ENCODE measurements around the gene PLCB4.

DNA sequence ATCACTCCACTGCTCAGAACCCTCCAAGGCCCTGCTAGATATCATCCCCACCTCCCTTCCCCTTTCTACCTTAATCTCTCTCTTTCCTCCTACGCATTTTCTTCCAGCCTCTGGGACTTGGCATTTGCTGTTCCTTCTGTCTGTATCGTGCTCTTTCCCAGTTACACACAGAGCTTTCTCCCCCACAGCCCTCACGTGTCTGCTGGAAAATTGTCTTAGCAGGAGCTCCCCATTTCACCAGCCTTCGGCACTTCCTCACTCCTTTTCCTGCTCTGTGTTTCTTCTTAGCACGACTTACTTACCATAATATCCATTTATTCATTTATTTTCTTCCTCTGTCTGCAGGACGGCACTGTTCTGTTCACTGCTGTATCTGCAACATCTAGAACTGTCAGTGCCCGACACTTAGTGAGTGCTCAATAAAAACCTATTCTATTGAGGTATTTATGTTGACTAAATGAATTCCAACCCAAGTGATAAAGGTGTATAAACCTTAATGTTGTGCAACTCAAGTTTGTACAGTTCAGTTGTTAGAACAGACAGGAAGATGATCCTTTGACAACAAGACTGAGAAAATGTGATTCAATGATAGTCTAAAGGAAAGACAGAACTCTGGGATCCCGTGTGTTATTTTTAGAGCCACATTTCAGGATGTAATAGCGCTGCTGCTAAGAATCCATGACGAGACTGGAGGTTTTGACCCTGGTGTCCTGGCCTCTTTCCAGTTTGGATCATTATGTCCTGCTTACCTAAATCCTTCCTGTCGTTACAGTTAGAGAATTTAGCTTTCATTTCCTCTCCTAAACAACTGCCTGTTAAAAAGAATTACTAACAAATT is 275.4 kb downstream of the PLCB4 start:
- TF ChIP-seq, protein P1, sequence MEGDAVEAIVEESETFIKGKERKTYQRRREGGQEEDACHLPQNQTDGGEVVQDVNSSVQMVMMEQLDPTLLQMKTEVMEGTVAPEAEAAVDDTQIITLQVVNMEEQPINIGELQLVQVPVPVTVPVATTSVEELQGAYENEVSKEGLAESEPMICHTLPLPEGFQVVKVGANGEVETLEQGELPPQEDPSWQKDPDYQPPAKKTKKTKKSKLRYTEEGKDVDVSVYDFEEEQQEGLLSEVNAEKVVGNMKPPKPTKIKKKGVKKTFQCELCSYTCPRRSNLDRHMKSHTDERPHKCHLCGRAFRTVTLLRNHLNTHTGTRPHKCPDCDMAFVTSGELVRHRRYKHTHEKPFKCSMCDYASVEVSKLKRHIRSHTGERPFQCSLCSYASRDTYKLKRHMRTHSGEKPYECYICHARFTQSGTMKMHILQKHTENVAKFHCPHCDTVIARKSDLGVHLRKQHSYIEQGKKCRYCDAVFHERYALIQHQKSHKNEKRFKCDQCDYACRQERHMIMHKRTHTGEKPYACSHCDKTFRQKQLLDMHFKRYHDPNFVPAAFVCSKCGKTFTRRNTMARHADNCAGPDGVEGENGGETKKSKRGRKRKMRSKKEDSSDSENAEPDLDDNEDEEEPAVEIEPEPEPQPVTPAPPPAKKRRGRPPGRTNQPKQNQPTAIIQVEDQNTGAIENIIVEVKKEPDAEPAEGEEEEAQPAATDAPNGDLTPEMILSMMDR (IDR thresholded peaks at IDR 0.05): no peak
- TF ChIP-seq POLR2AphosphoS5 (IDR thresholded peaks at IDR 0.05): peak in 1 of 4 donors; percentile 9
